Endodermal cell (in vitro differentiated cells): ENCODE results near the gene CCDC167. TPM values are rescaled to one million over a fixed set of nuclear protein-coding genes. Genes with fewer than 3 reads are reported as not detected.

Experiments used
- DNase-seq: peaks from one replicate; pipeline ENCODE4 v3.0.0-alpha.2; 2017
- H3K27ac ChIP-seq: 2 replicates; pipeline ENCODE4 v1.5.1; 2013; ENCODE audit warnings: mild to moderate bottlenecking, low read depth, low read length, moderate library complexity
- H3K27me3 ChIP-seq: 2 replicates; pipeline ENCODE4 v1.6.1; 2013; ENCODE audit warnings: mild to moderate bottlenecking, low read length, moderate library complexity; ENCODE audit not compliant: insufficient read depth, control insufficient read depth, poor library complexity, severe bottlenecking
- H3K36me3 ChIP-seq: 2 replicates; pipeline ENCODE4 v1.7.0; 2013; ENCODE audit warnings: mild to moderate bottlenecking, low read length, moderate library complexity; ENCODE audit not compliant: control insufficient read depth, insufficient read depth
- H3K4me1 ChIP-seq: one replicate; pipeline ENCODE4 v1.7.0; 2013; ENCODE audit warnings: low read length; ENCODE audit not compliant: control insufficient read depth, insufficient read depth
- H3K4me3 ChIP-seq: 2 replicates; pipeline ENCODE4 v1.5.1; 2013; ENCODE audit warnings: mild to moderate bottlenecking, low read length, moderate library complexity
- H3K9ac ChIP-seq: 2 replicates; pipeline ENCODE4 v1.6.1; 2013; ENCODE audit warnings: mild to moderate bottlenecking, low read length, moderate library complexity; ENCODE audit not compliant: poor library complexity, severe bottlenecking; ENCODE audit errors: extremely low read depth
- H3K9me3 ChIP-seq: 2 replicates; pipeline ENCODE4 v1.6.1; 2013; ENCODE audit warnings: mild to moderate bottlenecking, low read length, moderate library complexity; ENCODE audit not compliant: control insufficient read depth
- H3K27ac Mint-ChIP-seq: 2 replicates; pipeline ENCODE4 v1.8.0; 2020; ENCODE audit warnings: mixed read lengths
- H3K27me3 Mint-ChIP-seq: 2 replicates; pipeline ENCODE4 v1.8.0; 2021; ENCODE audit warnings: mild to moderate bottlenecking, mixed read lengths; ENCODE audit not compliant: insufficient read depth
- H3K36me3 Mint-ChIP-seq: 2 replicates; pipeline ENCODE4 v1.8.0; 2020; ENCODE audit warnings: low read depth, mixed read lengths
- H3K4me1 Mint-ChIP-seq: 2 replicates; pipeline ENCODE4 v1.8.0; 2020; ENCODE audit warnings: mixed read lengths
- H3K4me3 Mint-ChIP-seq: 2 replicates; pipeline ENCODE4 v1.8.0; 2020; ENCODE audit warnings: mild to moderate bottlenecking, moderate library complexity, mixed read lengths
- H3K9me3 Mint-ChIP-seq: 2 replicates; pipeline ENCODE4 v1.8.0; 2020; ENCODE audit warnings: mild to moderate bottlenecking, mixed read lengths
- WGBS, 2 experiments: methylation state at CpG; one replicate each; pipeline versions ENCODE4 v1.1.5 to v1.1.7; 2013; ENCODE audit warnings: missing lambda C conversion rate in 2 of 2, mixed read lengths in 1 of 2; ENCODE audit not compliant: insufficient coverage in 1 of 2, insufficient read length in 1 of 2; 5-methylcytosine and 5-hydroxymethylcytosine counted together
- total RNA-seq, 2 donors: library from RNA; stranded (reverse); fragmentation: NEBNext Ultra II Directional in 1 of 2; extraction: Animal tissue kit (Norgen Biotek cat#: 25700) in 1 of 2; gene quantifications; 2 replicates in 1 of 2; 3 replicates in 1 of 2; pipeline ENCODE4 v1.2.1, GENCODE V29; 2021
- TF ChIP-seq, protein P1 (sequence below): fragments of 200-600 bp; sonication (generic); conservative IDR thresholded peaks from 2 replicates; pipeline ENCODE4 v1.5.0; 2021; ENCODE audit warnings: antibody characterized with exemption, mild to moderate bottlenecking

Gene CCDC167
- total RNA-seq, 2 donors from 2014 or later: 60.4 to 66.1 TPM

DNA sequence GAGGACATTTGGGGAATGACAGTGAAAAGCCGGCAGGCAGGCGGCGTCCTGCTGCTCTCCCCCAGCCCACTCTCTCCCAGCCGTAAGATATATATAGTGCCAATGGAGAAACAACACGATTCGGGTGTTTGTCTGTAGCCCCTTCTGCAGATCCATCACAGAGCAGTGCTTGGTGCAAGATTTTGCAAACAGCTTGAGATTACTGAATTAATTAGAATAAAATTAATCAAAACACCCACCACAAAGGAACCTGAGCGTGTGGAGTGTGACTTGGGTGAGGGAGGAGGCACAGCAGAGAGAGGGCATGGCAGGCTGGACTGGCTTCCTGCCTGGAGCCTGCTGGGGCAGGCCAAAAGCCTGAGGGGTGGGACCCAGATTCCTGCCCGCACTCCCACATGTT, 28.8 kb upstream of the CCDC167 start:
- H3K4me1 Mint-ChIP-seq: no peaks in the 10 kb centered on the region
- H3K27ac Mint-ChIP-seq: no peak overlapping the region
- Histone ChIP-seq H3K9ac (no peak overlapping the region), H3K4me3 (no peak overlapping the region), H3K4me1 (no peaks in the 10 kb centered on the region), H3K27ac (no peak overlapping the region), H3K36me3 (no peaks in the 10 kb centered on the region), H3K27me3 (peaks cover 49% of the 10 kb centered on the region), H3K9me3 (no peaks in the 10 kb centered on the region)
- TF ChIP-seq, protein P1, sequence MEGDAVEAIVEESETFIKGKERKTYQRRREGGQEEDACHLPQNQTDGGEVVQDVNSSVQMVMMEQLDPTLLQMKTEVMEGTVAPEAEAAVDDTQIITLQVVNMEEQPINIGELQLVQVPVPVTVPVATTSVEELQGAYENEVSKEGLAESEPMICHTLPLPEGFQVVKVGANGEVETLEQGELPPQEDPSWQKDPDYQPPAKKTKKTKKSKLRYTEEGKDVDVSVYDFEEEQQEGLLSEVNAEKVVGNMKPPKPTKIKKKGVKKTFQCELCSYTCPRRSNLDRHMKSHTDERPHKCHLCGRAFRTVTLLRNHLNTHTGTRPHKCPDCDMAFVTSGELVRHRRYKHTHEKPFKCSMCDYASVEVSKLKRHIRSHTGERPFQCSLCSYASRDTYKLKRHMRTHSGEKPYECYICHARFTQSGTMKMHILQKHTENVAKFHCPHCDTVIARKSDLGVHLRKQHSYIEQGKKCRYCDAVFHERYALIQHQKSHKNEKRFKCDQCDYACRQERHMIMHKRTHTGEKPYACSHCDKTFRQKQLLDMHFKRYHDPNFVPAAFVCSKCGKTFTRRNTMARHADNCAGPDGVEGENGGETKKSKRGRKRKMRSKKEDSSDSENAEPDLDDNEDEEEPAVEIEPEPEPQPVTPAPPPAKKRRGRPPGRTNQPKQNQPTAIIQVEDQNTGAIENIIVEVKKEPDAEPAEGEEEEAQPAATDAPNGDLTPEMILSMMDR: no peak
- DNase-seq: no peak
- H3K4me3 Mint-ChIP-seq: no peak overlapping the region
- no peaks in the 10 kb centered on the region for H3K36me3 Mint-ChIP-seq
- WGBS, 2 experiments: 57 to 81% methylated on average over 4 to 8 of the region's 8 CpGs
- no peaks in the 10 kb centered on the region for H3K9me3 Mint-ChIP-seq
- H3K27me3 Mint-ChIP-seq: peaks cover 45% of the 10 kb centered on the region

DNA sequence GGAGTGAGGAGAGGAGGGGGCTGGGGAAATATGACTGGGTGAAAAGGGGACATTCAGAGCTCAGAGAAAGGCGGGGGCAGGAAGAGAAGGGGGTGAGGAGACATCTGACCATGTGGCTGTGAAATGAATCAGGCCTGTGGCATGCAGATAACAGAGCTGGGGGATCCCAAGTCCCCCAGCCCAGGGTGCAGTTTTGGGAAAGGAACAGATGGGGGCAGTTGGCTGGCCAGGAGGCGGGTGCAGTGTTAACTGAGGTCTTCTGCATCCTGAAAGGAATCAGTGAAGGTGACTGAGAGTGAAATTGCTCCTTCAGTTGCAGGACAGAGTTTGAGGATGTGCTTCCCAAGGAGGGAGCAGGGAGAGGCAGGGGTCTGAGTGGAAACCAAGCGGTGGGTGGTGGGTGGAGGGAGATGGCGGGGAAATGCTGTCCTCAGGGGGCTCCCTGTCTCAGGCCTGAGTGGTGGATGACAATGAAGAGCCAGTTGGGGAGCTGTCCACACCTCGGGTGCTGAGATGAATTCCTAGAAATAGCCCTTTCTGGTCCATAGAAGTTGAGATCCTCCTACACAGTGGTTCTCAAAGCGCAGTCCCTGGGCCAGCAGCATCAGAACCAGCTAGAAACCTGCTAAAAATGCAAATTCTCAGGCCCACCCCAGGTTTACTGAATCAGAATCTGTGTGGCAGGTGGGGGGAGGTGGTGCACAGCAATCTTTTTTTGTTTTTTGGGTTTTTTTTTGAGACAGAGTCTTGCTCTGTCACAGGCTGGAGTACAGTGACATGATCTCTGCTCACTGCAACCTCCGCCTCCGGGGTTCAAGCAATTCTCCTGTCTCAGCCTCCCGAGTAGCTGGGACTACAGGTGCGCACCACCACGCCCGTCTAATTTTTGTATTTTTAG, 26.0 kb upstream of the CCDC167 start:
- DNase-seq: peak; percentile 92
- Histone ChIP-seq H3K36me3 (no peaks in the 10 kb centered on the region), H3K4me3 (no peak overlapping the region), H3K4me1 (no peaks in the 10 kb centered on the region), H3K27ac (no peak overlapping the region), H3K9ac (no peak overlapping the region), H3K27me3 (peaks cover 21% of the 10 kb centered on the region), H3K9me3 (no peaks in the 10 kb centered on the region)
- H3K9me3 Mint-ChIP-seq: no peaks in the 10 kb centered on the region
- H3K4me3 Mint-ChIP-seq: no peak overlapping the region
- no peaks in the 10 kb centered on the region for H3K4me1 Mint-ChIP-seq
- TF ChIP-seq, protein P1: peak; percentile 44
- H3K27ac Mint-ChIP-seq: no peak overlapping the region
- peaks cover 22% of the 10 kb centered on the region for H3K27me3 Mint-ChIP-seq
- WGBS, 2 experiments: 67 to 77% methylated on average over 12 of the region's 12 CpGs
- H3K36me3 Mint-ChIP-seq: no peaks in the 10 kb centered on the region

DNA sequence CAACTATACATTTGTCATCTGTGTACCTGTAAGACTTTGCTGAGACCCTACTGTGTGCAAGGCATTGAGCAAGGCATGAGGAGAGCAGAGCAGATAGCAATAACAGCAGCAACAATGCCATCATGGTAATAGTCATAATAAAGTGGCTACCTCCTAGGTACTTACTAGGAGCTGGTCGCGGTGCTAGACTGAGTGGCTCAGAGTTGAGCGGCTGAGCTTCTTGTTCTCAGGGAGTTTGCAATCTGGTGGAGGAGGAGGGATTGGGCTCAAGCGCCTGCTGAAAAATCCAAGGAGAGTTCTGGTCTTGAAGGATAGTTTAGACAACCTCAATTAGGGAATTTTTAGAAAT, 25.3 kb upstream of the CCDC167 start:
- Histone ChIP-seq H3K9me3 (no peaks in the 10 kb centered on the region), H3K27me3 (peaks cover 14% of the 10 kb centered on the region), H3K27ac (no peak overlapping the region), H3K4me1 (no peaks in the 10 kb centered on the region), H3K36me3 (no peaks in the 10 kb centered on the region), H3K4me3 (no peak overlapping the region), H3K9ac (no peak overlapping the region)
- H3K36me3 Mint-ChIP-seq: no peaks in the 10 kb centered on the region
- H3K4me1 Mint-ChIP-seq: no peaks in the 10 kb centered on the region
- no peak for DNase-seq
- H3K27ac Mint-ChIP-seq: no peak overlapping the region
- H3K4me3 Mint-ChIP-seq: no peak overlapping the region
- H3K9me3 Mint-ChIP-seq: no peaks in the 10 kb centered on the region
- WGBS, 2 experiments: 90 to 94% methylated on average over 4 of the region's 4 CpGs
- peaks cover 14% of the 10 kb centered on the region for H3K27me3 Mint-ChIP-seq
- TF ChIP-seq, protein P1: no peak
